OCI-M2 (cell line): ENCODE measurements around the gene WDR31.
"Not testable (repeated sequence)": the region's sequence is repeated elsewhere in the genome, so short reads cannot be mapped to it uniquely, and the experiment has no call there.

ENCODE experiments used
- DNase-seq: peaks from one replicate; lab custom pipeline; 2025; ENCODE audit not compliant: unreplicated experiment; lab: John Stamatoyannopoulos, UW

Gene WDR31

GRCh38 chr9:113368982-113369854 is 29.1 kb upstream of the WDR31 start:
- peak; percentile 45 for DNase-seq

GRCh38 chr9:113368348-113368981 is 28.4 kb upstream of the WDR31 start:
- DNase-seq: no peak

GRCh38 chr9:113365652-113366051 is 25.6 kb upstream of the WDR31 start:
- DNase-seq: not testable (repeated sequence)

GRCh38 chr9:113364951-113365350 is 24.9 kb upstream of the WDR31 start:
- no peak for DNase-seq

GRCh38 chr9:113363336-113363735 is 23.3 kb upstream of the WDR31 start:
- DNase-seq: no peak

GRCh38 chr9:113361304-113362018 is 21.4 kb upstream of the WDR31 start:
- DNase-seq: no peak

GRCh38 chr9:113360242-113360842 is 20.3 kb upstream of the WDR31 start:
- no peak for DNase-seq

GRCh38 chr9:113359385-113359784 is 19.3 kb upstream of the WDR31 start:
- no peak for DNase-seq

- DNase-seq: no peak
Observed at GRCh38 chr9:113356686-113357292, 16.7 kb upstream of the WDR31 start.

GRCh38 chr9:113355040-113355596 is 15.0 kb upstream of the WDR31 start:
- DNase-seq: no peak

GRCh38 chr9:113352411-113352810 is 12.3 kb upstream of the WDR31 start:
- no peak for DNase-seq

- no peak for DNase-seq
Observed at GRCh38 chr9:113352006-113352405, 11.9 kb upstream of the WDR31 start.

- DNase-seq: no peak
Observed at GRCh38 chr9:113350937-113351336, 10.9 kb upstream of the WDR31 start.

- no peak for DNase-seq
Observed at GRCh38 chr9:113350107-113350661, 10.1 kb upstream of the WDR31 start.

- no peak for DNase-seq
Observed at GRCh38 chr9:113349445-113350094, 9.5 kb upstream of the WDR31 start, which contains the start of gene BSPRY. Gene BSPRY (plus strand): TSS chr9:113349541. CDS start chr9:113349580, 39 bp downstream.

- no peak for DNase-seq
Observed at GRCh38 chr9:113349066-113349444, 9.0 kb upstream of the WDR31 start.

- DNase-seq: no peak
Observed at GRCh38 chr9:113348437-113348836, 8.4 kb upstream of the WDR31 start.

GRCh38 chr9:113345671-113346070 is 5.6 kb upstream of the WDR31 start:
- DNase-seq: no peak

GRCh38 chr9:113345190-113345589 is 5.1 kb upstream of the WDR31 start:
- DNase-seq: no peak

- DNase-seq: no peak
Observed at GRCh38 chr9:113343732-113344231, 3.7 kb upstream of the WDR31 start.
